ENCODE data around the gene MCF2L2.

- TF ChIP-seq CTCF (IDR thresholded peaks at IDR 0.05), result no peak
- TF ChIP-seq POLR2A (IDR thresholded peaks at IDR 0.05), result no peak
Observed at GRCh38 chr3:183312433-183312832, 116.0 kb downstream of the MCF2L2 start.
